T1000 (cell line): Measurements from ENCODE around the gene INO80D.
"Not testable (repeated sequence)": the region's sequence is repeated elsewhere in the genome, so short reads cannot be mapped to it uniquely, and the experiment has no call there.

Experiments
- DNase-seq: peaks from one replicate; lab custom pipeline; 2025; ENCODE audit warnings: mixed read lengths; lab: John Stamatoyannopoulos, UW

The INO80D gene

DNA sequence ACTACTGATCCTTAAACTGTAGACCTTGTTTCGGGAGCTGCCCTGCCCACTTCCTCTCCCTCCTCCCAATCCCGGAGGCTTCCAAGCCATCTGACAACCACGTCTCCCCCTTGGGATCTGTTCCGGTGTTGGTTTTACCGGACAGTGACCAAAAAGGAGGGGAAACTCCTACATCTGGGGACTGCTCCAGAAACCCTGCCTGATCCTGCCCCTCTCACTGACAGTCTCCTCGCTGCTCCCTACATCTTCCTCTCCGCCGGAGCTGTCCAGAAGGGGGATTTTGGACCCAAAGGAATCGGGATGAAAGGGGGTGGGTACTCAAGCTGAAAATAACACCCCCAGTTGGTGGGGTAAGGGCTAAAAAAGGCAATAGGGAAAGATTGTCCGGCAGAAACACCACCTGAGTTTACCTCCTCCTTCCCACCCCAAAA, 1.5 kb downstream of the INO80D start:
- peak; percentile 25 for DNase-seq

DNA sequence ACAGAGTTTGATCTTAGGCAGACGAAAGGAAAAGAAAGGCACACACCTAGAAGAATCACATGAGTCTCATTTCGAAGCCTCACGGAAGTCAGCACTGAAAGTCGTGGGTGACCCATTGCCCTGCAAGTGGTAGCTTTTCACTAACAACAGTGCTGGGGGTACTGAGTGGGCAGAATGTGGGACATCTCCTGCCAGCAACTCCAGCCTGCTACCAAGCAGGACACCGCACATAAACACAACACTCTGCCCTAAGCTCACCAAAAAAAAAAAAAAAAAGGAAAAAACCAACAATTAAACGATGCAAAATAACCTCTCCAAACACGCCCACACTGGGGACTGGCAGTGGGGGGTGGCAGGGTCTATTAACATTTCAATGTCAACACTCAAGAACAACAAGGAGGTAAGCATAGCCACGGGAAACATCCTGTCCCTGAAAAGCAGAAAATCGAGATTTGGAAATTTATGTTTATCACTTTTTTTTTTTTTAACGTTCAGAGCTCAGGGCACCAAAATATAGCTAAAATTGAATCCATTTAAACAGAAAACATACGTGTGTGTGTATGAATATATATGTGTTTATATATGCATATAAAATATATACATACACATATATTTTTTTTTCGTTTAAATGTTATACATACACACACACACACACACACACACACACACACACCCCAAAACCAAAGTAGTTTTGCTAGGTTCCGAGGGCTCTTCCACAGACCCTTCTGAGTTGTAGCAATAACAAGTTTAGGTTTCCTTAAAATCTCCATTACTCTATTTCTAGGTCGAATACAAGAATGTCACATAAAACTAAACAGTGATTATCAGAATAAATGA, 2.2 kb downstream of the INO80D start:
- DNase-seq, result no peak

DNA sequence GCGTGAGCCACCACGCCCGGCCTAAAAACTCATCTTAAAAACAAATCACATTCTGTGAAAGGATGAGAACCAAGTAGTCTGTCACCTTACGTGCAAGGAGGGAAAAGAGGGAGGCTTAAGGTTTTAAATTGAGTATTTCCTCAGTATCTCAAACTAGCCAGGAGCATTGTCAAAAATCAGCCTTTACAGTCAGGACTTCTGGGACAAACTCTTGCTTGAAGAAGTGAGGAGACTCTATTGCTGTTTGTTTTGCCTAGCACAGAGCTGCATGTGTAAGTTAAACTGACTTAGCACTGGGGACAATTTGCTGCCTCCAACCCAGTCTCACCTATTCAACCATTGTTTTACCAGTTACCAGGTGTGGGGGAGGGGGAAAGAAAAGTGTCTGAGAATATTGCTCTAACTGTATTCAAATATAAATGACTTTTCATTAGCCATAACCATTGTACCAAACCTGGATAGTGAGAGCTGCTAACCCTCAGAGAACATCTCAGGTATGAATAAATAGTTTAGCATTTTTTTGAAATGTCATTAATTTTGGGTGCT, 3.6 kb downstream of the INO80D start:
- no peak for DNase-seq

DNA sequence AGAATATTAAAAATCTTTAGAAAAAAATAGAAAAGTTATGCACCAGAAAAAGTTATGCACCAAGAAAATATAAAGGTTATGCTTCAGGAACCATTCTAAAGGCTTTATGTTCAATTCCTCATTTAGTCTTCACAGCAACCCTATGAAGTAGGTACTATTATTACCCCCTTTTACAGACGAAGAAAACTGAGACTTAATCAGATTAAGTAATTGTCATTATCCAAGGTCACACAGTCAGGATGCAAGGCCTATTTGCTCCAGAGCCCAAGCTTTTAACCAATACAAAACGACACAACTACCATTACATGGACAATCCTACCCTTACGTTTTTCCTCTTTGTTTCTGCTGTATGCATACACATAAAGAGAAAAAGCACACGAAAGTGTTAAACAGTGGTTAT, 5.0 kb downstream of the INO80D start:
- no peak for DNase-seq

DNA sequence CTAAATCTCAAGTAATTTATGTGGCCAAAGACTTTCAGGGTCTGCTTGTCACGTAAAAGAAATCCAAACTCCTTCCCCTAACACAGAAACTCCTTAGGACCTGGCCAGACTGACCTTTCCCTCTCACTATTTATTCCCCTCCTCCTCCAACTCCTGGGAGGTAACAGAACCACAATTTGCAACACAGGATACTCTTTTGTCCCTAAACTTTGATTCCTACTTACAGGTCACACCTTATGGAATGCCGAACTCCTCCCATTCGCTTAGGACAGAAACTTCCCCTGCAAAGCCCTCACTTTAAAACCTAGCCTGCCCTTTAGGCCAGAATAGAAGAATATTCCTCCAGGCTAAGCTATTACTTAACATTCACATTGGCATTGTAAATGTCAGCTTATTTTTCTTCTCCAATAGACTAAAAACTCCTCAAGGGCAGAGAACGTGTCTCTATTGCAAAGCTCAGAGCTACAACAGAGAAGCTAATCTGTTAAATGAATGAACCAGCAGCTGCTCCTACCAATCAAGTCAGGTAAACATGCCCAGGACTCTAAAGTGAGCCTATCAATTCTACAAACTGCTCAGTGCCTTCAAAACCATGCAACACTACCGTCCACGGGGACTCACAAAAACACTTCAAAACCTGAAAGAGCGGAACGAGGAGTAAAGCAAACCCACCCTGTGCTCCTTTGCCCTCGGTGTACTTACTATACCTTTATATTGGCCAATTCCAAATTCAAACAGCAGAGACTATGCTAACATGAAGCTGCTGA, 6.1 kb downstream of the INO80D start:
- no peak for DNase-seq

DNA sequence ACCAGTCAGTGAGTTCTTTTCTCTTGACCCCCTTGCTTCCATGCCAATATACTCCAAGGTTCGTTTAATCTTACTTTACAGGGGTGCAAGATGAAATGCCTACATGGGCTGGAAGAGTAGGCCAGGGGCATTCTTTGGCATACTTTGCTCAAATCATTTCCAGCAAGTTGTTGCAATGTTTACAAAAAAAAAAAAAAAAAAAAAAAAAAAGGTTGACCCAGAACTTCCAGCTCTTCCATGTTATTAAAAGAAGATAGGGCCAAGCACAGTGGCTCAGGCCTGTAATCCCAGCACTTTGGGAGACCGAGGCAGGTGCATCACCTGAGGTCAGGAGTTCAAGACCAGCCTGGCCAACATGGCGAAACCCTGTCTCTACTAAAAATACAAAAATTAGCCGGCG, 8.1 kb downstream of the INO80D start:
- DNase-seq, result not testable (repeated sequence)

DNA sequence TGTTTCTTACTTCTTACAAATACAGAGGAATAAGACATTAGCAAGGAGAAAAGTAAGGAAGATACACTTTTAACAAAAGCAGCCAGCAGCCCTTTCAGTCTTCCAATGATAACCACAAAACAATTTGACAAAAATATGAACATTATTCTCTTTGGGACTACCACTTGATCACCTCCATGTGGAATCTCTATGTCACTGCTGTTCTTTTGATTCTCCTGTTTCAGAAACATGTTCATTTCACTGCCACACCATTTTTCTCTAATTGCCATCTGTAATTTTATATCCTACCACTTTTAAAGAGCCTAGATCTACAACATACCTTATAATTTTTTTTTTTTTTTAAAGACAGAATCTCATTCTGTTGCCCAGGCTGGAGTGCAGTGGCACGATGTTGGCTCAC, 10.9 kb downstream of the INO80D start:
- no peak for DNase-seq

DNA sequence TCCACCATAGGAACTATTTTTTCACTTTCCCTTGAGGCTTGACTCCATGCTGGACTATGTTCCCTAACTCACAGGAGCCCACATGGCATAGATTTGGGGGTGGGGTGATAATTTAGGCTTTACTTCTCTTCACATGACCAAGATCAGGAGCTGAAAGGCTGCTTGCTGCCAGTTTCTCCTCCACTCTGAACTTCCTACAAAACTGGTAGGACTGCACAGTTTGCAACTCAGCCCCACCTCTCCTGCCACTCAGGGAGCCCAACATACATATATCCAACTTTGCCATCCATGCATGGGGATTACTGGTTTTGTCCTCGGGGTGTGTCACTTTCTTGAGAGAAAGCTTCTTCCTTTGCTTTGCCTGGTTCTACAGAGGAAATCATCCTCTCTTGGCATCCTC, 14.2 kb downstream of the INO80D start:
- DNase-seq, result no peak

DNA sequence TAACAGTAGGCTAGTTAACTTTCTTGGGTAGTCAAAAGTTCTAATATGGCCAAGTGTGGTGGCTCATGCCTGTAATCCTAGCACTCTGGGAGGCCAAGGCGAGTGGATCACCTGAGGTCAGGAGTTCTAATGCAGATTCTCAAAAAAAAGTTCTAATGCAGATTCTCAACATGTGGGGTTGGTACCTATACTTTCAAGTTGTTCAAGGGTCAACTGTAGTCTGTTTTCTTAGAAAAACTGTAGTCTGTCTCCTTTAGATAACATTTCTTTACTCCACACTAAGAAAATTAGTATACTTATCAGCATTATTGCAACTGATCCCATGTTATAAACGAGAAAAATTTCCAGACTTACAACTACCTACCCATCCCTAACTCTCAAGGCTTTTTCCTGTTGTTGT, 16.6 kb downstream of the INO80D start:
- DNase-seq, result no peak

DNA sequence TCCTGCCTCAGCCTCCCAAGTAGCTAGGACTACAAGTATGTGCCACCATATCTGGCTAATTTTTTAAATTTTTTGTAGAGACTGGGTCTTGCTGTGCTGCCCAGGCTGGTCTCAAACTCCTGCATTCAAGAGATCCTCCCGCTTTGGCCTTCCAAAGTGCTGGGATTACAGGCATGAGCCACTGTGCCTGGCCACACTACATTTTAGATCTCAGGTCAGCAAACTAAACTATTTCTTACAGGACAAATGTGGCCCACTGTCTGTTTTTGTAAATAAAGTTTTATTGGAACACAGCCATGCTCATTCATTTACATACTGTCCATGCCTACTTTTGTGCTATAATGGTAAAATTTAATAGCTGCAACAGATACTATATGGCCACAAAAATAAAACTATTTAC, 17.8 kb downstream of the INO80D start:
- DNase-seq, result no peak

DNA sequence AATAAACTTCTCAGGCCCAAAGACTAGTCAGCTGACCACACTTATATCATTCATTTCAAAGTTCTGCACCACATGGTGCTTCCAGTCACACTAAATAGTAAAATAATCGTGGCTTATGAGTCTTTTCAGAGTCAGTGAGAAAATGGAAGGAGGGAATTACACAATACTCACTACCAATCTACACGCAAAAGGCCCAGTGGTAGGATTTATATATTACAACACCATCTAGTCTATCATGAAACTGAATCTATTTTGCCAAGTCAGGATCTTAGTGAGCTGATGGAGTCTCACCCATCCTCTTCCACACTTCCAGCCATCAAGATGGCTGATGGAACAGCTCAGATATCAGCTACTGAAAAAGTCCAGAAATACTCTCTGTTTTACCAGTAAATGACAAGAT, 21.9 kb downstream of the INO80D start:
- no peak for DNase-seq

DNA sequence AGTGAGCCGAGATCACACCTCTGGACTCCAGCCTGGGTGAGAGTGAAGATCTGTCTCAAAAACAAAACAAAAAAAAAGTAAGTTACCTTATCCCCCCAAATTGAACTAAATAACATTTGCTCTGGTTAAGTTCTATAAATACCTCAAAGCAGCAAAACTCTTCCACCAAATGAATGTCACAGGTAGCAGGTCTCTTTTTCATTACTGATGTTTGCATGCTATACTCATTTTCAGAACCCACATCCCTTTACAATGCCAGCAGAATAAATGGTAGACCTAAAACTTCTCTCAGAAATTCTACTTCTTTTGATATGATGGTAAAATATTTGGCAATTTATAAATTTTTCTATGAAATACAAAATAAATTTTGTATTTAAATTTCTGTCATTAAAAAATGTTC, 22.3 kb downstream of the INO80D start:
- no peak for DNase-seq

DNA sequence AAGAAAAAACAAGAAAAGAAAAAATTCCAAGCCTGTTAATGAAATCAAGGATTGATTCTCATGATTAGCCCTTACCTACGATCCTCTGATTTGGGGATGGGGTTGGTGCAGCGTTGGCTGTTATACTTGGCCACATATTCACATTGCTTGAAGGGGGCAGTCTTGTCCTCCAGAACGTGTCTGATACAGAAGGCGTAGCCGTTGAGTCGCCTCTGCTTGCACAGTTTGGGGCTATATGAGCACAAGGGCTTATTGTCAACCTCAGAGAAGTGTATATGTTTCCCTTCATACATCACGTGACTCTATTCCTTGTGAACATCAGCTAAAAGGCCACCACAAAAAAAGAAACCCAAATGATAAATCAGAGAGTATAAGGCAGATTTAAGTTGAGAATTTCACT, 23.2 kb downstream of the INO80D start:
- DNase-seq, result no peak

DNA sequence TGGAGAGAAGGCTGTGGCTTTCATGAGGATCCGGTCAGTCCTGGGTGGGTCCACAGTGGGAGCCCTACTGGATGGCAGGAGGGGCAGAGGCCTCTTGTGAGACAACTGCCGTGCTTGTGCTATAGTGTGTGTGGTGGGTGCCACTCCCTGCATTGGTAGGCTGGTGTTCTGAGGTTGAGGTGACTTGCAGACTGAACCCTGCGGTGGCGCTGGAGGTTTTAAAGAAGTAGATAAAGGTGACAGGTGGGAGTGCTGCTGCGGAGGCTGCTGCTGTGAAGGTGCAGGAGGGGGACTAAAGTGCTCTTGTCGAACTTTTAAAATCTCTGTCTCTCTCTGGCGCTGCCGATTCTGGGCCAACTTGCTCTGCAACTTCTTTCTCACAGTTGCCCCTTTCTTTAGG, 29.7 kb downstream of the INO80D start:
- DNase-seq, result no peak

DNA sequence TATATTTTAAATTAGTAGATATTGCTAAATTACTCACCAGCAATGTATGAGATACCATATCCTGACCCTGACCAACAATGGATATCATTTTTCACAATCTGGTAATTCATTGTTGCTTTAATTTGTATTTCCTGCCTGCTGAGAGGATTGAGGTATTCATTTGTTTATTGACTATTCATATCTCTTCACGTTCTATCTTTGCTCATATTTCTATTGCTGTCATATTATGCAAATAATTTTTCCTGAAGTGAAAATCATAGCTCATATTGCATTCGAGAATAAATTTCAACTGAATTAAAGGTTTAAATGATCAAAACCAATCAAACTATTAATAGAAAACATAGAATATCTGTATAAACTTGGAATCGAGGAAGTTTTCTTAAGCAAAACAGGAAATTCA, 31.0 kb downstream of the INO80D start:
- DNase-seq, result no peak

DNA sequence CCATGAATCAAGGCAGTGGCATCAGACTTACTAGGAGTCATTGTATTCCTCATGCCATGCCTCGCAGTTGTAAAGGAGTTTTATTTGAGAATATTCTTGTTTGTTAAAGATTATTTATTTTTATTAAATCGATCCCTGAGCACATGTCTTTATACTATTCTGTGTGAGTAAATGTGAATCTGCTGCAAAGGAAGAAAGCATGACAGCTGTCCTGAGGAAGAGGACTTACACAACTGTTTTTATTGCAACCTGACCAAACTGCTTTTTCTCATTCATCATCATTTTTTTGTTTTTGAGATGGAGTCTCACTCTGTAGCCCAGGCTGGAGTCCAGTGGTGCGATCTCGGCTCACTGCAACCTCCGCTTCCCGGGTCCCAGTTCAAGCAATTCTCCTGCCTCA, 34.1 kb downstream of the INO80D start:
- DNase-seq, result no peak

DNA sequence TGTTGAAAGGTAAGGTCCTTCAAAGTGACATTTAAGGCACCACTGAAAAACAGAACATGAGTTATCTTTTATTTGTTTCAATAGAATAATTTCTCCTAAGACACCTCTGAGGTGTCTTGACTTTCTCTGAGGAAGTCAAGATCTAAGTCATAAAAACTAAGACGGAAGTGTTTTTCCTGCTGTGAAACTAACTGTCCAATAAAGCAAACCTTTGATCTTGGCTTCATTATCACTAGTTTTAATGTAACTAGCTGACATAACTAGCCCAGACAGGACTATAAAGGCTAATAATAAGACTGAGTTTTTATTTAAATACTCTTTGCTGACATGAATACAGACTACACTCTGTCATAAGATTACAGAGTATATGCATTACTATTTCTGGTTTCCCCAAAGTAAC, 36.6 kb downstream of the INO80D start:
- DNase-seq, result no peak

DNA sequence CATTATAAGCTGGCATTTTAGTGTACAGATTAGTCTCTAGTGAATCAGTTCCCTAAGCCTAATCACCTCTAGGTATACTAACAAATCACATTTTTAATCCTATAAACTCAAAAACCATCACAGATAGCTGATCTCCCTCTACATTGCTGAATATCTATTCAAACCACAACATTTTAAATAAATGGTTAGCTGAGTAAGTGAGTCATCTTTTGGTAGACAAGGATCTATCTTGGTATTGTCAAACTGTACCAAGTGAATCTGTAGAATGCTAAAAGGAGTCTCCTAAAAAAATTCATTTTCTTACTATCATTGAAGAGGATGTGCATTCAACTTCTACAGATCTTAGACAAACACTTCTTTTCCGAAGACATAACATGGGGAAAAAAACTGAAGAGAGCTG, 40.7 kb downstream of the INO80D start:
- no peak for DNase-seq

DNA sequence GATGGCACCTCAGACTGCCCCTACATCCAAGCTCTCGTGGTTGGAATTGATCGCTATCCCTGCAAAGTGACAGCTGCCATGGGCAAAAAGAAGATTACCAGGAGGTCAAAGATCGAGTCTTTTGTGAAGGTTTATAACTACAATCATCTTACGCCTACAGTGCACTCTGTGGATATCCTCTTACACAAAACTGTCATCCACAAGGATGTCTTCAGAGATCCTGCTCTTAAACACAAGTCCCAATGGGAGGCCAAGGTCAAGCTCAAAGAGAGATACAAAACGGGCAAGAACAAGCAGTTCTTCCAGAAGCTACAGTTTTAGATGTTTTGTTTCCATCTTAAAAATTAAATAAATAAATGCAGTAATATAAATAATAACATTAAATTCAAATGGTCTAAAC, 45.4 kb downstream of the INO80D start:
- DNase-seq, result no peak

DNA sequence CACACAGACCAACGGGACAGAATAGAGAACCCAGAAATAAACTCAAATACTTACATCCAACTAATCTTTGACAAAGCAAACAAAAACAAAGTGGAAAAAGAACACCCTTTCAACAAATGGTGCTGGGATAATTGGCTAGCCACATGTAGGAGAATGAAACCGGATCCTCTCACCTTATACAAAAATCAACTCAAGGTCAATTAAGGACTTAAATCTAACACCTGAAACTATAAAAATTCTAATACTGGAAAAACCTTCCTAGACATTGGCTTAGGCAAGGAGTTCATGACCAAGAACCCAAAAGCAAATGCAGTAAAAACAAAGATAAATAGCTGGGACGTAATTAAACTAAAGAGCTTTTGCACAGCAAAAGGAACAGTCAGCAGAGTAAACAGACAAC, 50.6 kb downstream of the INO80D start:
- DNase-seq, result not testable (repeated sequence)

DNA sequence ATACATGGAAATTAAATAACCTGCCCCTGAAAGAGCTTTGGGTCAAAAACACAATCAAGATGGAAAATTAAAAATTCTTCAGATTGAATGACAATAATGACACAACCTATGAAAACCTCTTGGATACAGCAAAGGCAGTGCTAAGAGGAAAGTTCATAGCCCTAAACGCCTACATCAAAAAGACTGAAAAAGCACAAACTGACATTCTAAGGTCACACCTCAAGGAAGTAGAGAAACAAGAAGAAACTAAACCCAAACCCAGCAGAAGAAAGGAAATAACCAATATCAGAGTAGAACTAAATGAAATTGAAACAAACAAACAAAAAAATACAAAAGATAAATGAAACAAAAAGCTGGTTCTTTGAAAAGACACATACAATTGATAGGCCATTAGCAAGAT, 52.5 kb downstream of the INO80D start:
- not testable (repeated sequence) for DNase-seq

DNA sequence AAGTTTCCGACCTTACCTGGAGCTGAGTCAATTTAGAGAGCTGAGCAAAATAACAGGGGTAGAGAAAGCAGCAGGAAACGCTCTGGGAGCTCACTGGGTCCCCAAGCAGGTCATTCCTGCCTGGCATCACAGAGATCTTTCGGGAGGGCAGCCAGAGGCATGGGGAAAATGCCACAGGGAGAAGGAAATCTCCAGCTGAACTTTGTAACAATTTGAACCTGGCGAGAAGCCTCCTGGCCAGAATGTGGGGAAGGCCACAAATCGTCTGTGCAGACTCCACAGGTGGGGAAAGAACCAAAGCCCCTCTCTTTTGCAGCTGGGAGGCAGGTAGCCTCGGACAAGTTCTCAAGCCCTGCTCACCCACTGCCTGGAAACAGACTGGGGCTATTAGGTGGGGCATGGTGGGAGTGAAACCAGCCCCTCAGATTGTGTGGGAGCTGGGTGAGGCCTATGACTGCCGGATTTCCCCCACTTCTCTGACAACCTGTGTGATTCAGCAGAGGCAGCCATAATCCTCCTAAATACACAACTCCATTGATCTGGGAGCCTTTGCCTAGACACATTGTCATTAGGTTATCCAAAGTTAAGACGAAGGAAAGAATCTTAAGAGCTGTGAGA, 53.9 kb downstream of the INO80D start:
- DNase-seq, result peak; percentile 62
